HEK293 (cell line): ENCODE measurements around the gene PIM3.
A peak's percentile ranks its signal among the peaks of the same experiment; 100 is the strongest.

Source experiments
- CTCF ChIA-PET: fragments of 350-600 bp; formaldehyde crosslinking; extraction: SDS; loops from one replicate; lab custom pipeline; 2021; ENCODE audit warnings: antibody characterized with exemption; lab: Yijun Ruan, JAX
- POLR2A ChIA-PET: fragments of 300-600 bp; formaldehyde crosslinking; extraction: SDS; loops from one replicate; lab custom pipeline; 2020; ENCODE audit warnings: antibody characterized with exemption, inconsistent platforms; lab: Yijun Ruan, JAX
- H3K27ac ChIP-seq: fragments of 200-500 bp; sonication (Bioruptor generic); 2 replicates; pipeline ENCODE4 v1.5.1; 2014; ENCODE audit warnings: low read depth, low read length, control low read depth, inconsistent platforms; ENCODE audit errors: extremely low read depth
- H3K36me3 ChIP-seq, 2 experiments: fragments of 200-500 bp in 1 of 2; sonication (Bioruptor generic) in 1 of 2; 1 replicate in 1 of 2; 2 replicates in 1 of 2; pipeline ENCODE4 v1.5.1; 2014 to 2017; ENCODE audit warnings: inconsistent platforms in 2 of 2, low read length in 2 of 2; ENCODE audit not compliant: control insufficient read depth in 2 of 2, insufficient read depth in 1 of 2
- H3K4me1 ChIP-seq: fragments of 200-500 bp; sonication (Bioruptor generic); 2 replicates; pipeline ENCODE4 v1.5.1; 2014; ENCODE audit warnings: mild to moderate bottlenecking, low read length, inconsistent platforms; ENCODE audit not compliant: control insufficient read depth, insufficient read depth
- H3K4me3 ChIP-seq: 2 replicates; pipeline ENCODE4 v1.5.1; 2011; ENCODE audit warnings: low read depth, mild to moderate bottlenecking, control low read depth, low read length, moderate library complexity
- H3K9me3 ChIP-seq: fragments of 200-500 bp; sonication (Bioruptor generic); 2 replicates; pipeline ENCODE4 v1.5.1; 2014; ENCODE audit warnings: low read depth, low read length, inconsistent platforms; ENCODE audit not compliant: control insufficient read depth, insufficient read depth
- EGR2 ChIP-seq: fragments of 450-650 bp; formaldehyde crosslinking; IDR thresholded peaks from 2 replicates; pipeline ENCODE4 v1.5.1; 2016; ENCODE audit warnings: low read depth, missing biosample characterization, missing genetic modification characterization
- HOXA7 ChIP-seq: sonication (generic); formaldehyde crosslinking; IDR thresholded peaks from 2 replicates; pipeline ENCODE4 v1.8.1; 2022; ENCODE audit warnings: missing genetic modification reagents, borderline replicate concordance
- HOXC10 ChIP-seq: sonication (generic); formaldehyde crosslinking; IDR thresholded peaks from 2 replicates; pipeline ENCODE4 v1.8.1; 2023; ENCODE audit warnings: mild to moderate bottlenecking, missing genetic modification reagents
- KLF1 ChIP-seq: fragments of 450-650 bp; formaldehyde crosslinking; IDR thresholded peaks from 2 replicates; pipeline ENCODE4 v1.5.1; 2016; ENCODE audit warnings: missing biosample characterization, missing genetic modification characterization
- MYNN ChIP-seq: fragments of 450-650 bp; formaldehyde crosslinking; IDR thresholded peaks from 2 replicates; pipeline ENCODE4 v1.5.1; 2016; ENCODE audit warnings: missing biosample characterization, missing genetic modification characterization, borderline replicate concordance
- OVOL3 ChIP-seq: fragments of 450-650 bp; formaldehyde crosslinking; IDR thresholded peaks from 2 replicates; pipeline ENCODE4 v1.5.1; 2016; ENCODE audit warnings: missing biosample characterization, missing genetic modification characterization
- SETDB1 ChIP-seq: IDR thresholded peaks from one replicate; pipeline ENCODE4 v1.6.1; 2017; ENCODE audit warnings: mild to moderate bottlenecking, low read length, moderate library complexity, mixed read lengths; ENCODE audit not compliant: insufficient read length
- SP2 ChIP-seq: fragments of 450-650 bp; formaldehyde crosslinking; IDR thresholded peaks from 2 replicates; pipeline ENCODE4 v1.5.1; 2016; ENCODE audit warnings: missing biosample characterization, missing genetic modification characterization
- SP3 ChIP-seq: fragments of 450-650 bp; formaldehyde crosslinking; IDR thresholded peaks from 2 replicates; pipeline ENCODE4 v1.5.1; 2016; ENCODE audit warnings: missing biosample characterization, missing genetic modification characterization
- TRIM28 ChIP-seq: IDR thresholded peaks from 2 replicates; pipeline ENCODE4 v1.6.1; 2011; ENCODE audit warnings: low read length, control low read depth, borderline replicate concordance
- ZBTB1 ChIP-seq: fragments of 450-650 bp; formaldehyde crosslinking; IDR thresholded peaks from 2 replicates; pipeline ENCODE4 v1.5.1; 2016; ENCODE audit warnings: missing biosample characterization, missing genetic modification characterization
- ZBTB6 ChIP-seq: fragments of 450-650 bp; formaldehyde crosslinking; IDR thresholded peaks from 2 replicates; pipeline ENCODE4 v1.5.1; 2017; ENCODE audit warnings: missing biosample characterization, missing genetic modification characterization
- ZFHX2 ChIP-seq: fragments of 450-650 bp; formaldehyde crosslinking; conservative IDR thresholded peaks from 2 replicates; pipeline ENCODE4 v1.5.1; 2016; ENCODE audit warnings: missing biosample characterization, missing genetic modification characterization
- ZFP41 ChIP-seq: fragments of 450-650 bp; formaldehyde crosslinking; IDR thresholded peaks from 2 replicates; pipeline ENCODE4 v1.5.1; 2016; ENCODE audit warnings: missing biosample characterization, missing genetic modification characterization, borderline replicate concordance
- ZNF10 ChIP-seq: fragments of 450-650 bp; formaldehyde crosslinking; IDR thresholded peaks from 2 replicates; pipeline ENCODE4 v1.5.1; 2017; ENCODE audit warnings: missing biosample characterization, missing genetic modification characterization
- ZNF2 ChIP-seq: fragments of 450-650 bp; formaldehyde crosslinking; IDR thresholded peaks from 2 replicates; pipeline ENCODE4 v1.5.1; 2016; ENCODE audit warnings: missing biosample characterization, missing genetic modification characterization
- ZNF266 ChIP-seq: fragments of 450-650 bp; formaldehyde crosslinking; IDR thresholded peaks from 2 replicates; pipeline ENCODE4 v1.5.1; 2016; ENCODE audit warnings: missing biosample characterization, missing genetic modification characterization, low read depth
- ZNF341 ChIP-seq: fragments of 450-650 bp; formaldehyde crosslinking; IDR thresholded peaks from 2 replicates; pipeline ENCODE4; 2016; ENCODE audit warnings: low read depth, missing biosample characterization, missing genetic modification characterization
- ZNF366 ChIP-seq: fragments of 450-650 bp; formaldehyde crosslinking; conservative IDR thresholded peaks from 2 replicates; pipeline ENCODE4 v1.5.1; 2016; ENCODE audit warnings: missing biosample characterization, missing genetic modification characterization
- ZNF433 ChIP-seq: fragments of 450-650 bp; formaldehyde crosslinking; IDR thresholded peaks from 2 replicates; pipeline ENCODE4 v1.5.1; 2016; ENCODE audit warnings: missing biosample characterization, missing genetic modification characterization, low read depth
- ZNF449 ChIP-seq: fragments of 450-650 bp; formaldehyde crosslinking; IDR thresholded peaks from 2 replicates; pipeline ENCODE4 v1.5.1; 2017; ENCODE audit warnings: missing biosample characterization, mild to moderate bottlenecking, missing genetic modification characterization, moderate library complexity
- ZNF510 ChIP-seq: fragments of 450-650 bp; formaldehyde crosslinking; IDR thresholded peaks from 2 replicates; pipeline ENCODE4 v1.5.1; 2018; ENCODE audit warnings: mild to moderate bottlenecking, missing genetic modification characterization, missing biosample characterization; ENCODE audit not compliant: insufficient replicate concordance
- ZNF558 ChIP-seq: fragments of 450-650 bp; formaldehyde crosslinking; IDR thresholded peaks from 2 replicates; pipeline ENCODE4 v1.5.1; 2016; ENCODE audit warnings: missing biosample characterization, missing genetic modification characterization
- ZNF776 ChIP-seq: fragments of 450-650 bp; formaldehyde crosslinking; IDR thresholded peaks from 2 replicates; pipeline ENCODE4 v1.5.0; 2017; ENCODE audit warnings: missing biosample characterization, missing genetic modification characterization, borderline replicate concordance
- ZNF777 ChIP-seq: fragments of 450-650 bp; formaldehyde crosslinking; IDR thresholded peaks from 2 replicates; pipeline ENCODE4 v1.5.1; 2017; ENCODE audit warnings: missing biosample characterization, missing genetic modification characterization, borderline replicate concordance
- ZNF830 ChIP-seq: fragments of 450-650 bp; IDR thresholded peaks from 2 replicates; pipeline ENCODE4 v1.5.0; 2018; ENCODE audit warnings: missing biosample characterization, missing genetic modification characterization, low read depth, mild to moderate bottlenecking, moderate library complexity

Gene PIM3

GRCh38 chr22:49991167-49991566, 30.6 kb downstream of the PIM3 start:
- Histone ChIP-seq H3K36me3 (no peaks in the 10 kb centered on the region), H3K27ac (no peak overlapping the region), H3K4me1 (no peaks in the 10 kb centered on the region), H3K4me3 (no peak overlapping the region), H3K9me3 (no peaks in the 10 kb centered on the region)
- ChIA-PET CTCF (interaction anchor here (1.0 to 1.1 kb wide), 2 partner anchors 11 to 39 kb away, joined by 4 to 5 read pairs; no protein-coding TSS in a partner anchor), POLR2A (no interaction called here)
- TF ChIP-seq ZNF558 (tag by site-specific recombination) (peak; percentile 99), ZNF830 (tag by site-specific recombination) (no peak), SP2 (tag by site-specific recombination) (no peak), TRIM28 (peak; percentile 89), SETDB1 (peak; percentile 91), MYNN (tag by site-specific recombination) (no peak)

- Histone ChIP-seq H3K4me1 (no peaks in the 10 kb centered on the region), H3K27ac (no peak overlapping the region), H3K36me3 (no peaks in the 10 kb centered on the region), H3K9me3 (no peaks in the 10 kb centered on the region), H3K4me3 (no peak overlapping the region)
- TF ChIP-seq ZNF2 (tag by site-specific recombination) (no peak), HOXC10 (CRISPR knock-in tag) (no peak), ZNF433 (tag by site-specific recombination) (no peak), ZNF510 (tag by site-specific recombination) (no peak), ZNF777 (tag by site-specific recombination) (no peak), ZBTB6 (tag by site-specific recombination) (no peak), ZNF449 (tag by site-specific recombination) (no peak), ZNF776 (tag by site-specific recombination) (no peak), ZNF366 (tag by site-specific recombination) (no peak), ZFHX2 (no peak), MYNN (tag by site-specific recombination) (no peak)
- CTCF ChIA-PET, result interaction anchor here (0.9 to 2.3 kb wide), 3 partner anchors 16 to 61 kb away, joined by 4 to 7 read pairs (median 4); no protein-coding TSS in a partner anchor
- POLR2A ChIA-PET, result no interaction called here
Observed at GRCh38 chr22:49991907-49992533, 31.4 kb downstream of the PIM3 start.

GRCh38 chr22:49992921-49993648, 32.5 kb downstream of the PIM3 start:
- H3K4me3 ChIP-seq, result no peak overlapping the region
- CTCF ChIA-PET, result interaction anchor here (0.6 to 2.3 kb wide), 9 partner anchors 8 to 196 kb away, joined by 3 to 11 read pairs (median 4); no protein-coding TSS in a partner anchor
- POLR2A ChIA-PET, result interaction anchor here (1.0 kb wide), 1 partner anchor 9 kb away, joined by 3 read pairs; no protein-coding TSS in a partner anchor
- no peaks in the 10 kb centered on the region for H3K9me3 ChIP-seq
- H3K36me3 ChIP-seq, result no peaks in the 10 kb centered on the region
- no peak overlapping the region for H3K27ac ChIP-seq
- no peaks in the 10 kb centered on the region for H3K4me1 ChIP-seq
- no peak for TF ChIP-seq ZBTB1 (tag by site-specific recombination)
- TF ChIP-seq EGR2 (tag by site-specific recombination), result peak; percentile 69; the same call in 1 of the 2 replicates
- TF ChIP-seq HOXA7 (CRISPR knock-in tag), result no peak
- TF ChIP-seq ZNF266 (tag by site-specific recombination), result no peak
- 0 out of 2 replicates have a peak, but pooled peaks have one; percentile 55 for TF ChIP-seq ZNF341 (tag by site-specific recombination)
- TF ChIP-seq KLF1 (tag by site-specific recombination), result 0 out of 2 replicates have a peak, but pooled peaks have one; percentile 16
- TF ChIP-seq ZNF10 (tag by site-specific recombination), result no peak
- no peak for TF ChIP-seq OVOL3 (tag by site-specific recombination)
- no peak for TF ChIP-seq SP3 (tag by site-specific recombination)
- no peak for TF ChIP-seq ZFP41 (tag by site-specific recombination)
